GM06990 (cell line): ENCODE results near the gene GRHL1.
"Not testable (repeated sequence)": the region's sequence is repeated elsewhere in the genome, so short reads cannot be mapped to it uniquely, and the experiment has no call there.

Source experiments
- DNase-seq: peaks from one replicate; pipeline ENCODE4 v3.0.0-alpha.2; 2011; ENCODE audit not compliant: insufficient read length; ENCODE audit errors: extremely low read depth
- H3K27me3 ChIP-seq: replicated peaks from 2 replicates; pipeline ENCODE4 v1.6.0; 2011; ENCODE audit warnings: low read length; ENCODE audit not compliant: control insufficient read depth, insufficient read depth
- H3K36me3 ChIP-seq: 2 replicates; pipeline ENCODE4 v1.5.1; 2011; ENCODE audit warnings: low read length; ENCODE audit not compliant: control insufficient read depth, insufficient read depth
- H3K4me3 ChIP-seq: replicated peaks from 2 replicates; pipeline ENCODE4 v1.5.1; 2011; ENCODE audit warnings: low read depth, mild to moderate bottlenecking, control low read depth, low read length
- CTCF ChIP-seq: IDR thresholded peaks from 2 replicates; pipeline ENCODE4 v1.5.1; 2011; ENCODE audit warnings: low read length, control low read depth, mild to moderate bottlenecking, inconsistent platforms; ENCODE audit not compliant: insufficient read depth, poor library complexity, severe bottlenecking

GRHL1 gene

DNA sequence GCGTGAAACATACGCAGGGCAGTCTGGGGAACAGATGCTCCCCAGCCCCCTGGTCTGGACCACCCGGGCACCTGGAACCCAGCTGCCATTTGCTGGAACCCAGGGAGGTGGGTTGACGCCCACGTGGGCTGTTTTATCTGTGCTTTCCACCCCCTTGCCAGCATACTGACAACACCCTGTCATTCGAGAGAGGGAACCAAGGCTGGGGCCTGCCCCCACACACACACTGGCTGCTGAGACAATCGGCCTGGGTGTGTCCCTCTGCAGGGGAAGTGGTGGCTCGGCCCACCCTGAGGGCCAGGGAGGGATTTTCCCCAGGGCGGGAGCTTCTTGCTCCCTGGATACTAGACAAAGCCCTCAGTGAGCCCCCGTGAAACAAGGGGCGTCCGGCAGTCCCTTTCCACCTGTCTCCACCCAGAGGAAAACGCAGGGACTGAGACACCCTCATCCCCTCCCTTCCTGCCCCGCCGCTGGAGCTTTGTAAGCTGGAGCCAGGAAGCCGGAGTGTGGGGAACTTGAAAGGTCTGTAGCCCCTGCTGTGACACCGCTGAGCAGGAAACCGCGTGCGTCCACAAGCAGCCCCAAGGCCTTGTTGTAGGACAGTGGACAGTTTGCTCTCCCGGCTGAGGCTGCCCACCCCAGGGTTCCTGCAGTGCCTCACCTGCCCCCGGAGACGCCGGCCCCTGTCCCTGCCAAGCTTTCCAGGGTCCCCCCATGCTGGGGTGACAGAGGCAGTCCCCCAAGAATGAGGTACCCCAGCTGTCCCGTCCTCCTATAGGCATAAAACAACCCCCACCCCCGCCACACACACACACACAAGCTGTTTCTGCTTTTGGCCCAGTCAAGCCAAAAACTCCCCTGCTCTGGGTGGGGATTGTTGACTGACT is 77.7 kb downstream of the GRHL1 start:
- H3K27me3 ChIP-seq: no peaks in the 10 kb centered on the region
- DNase-seq: peak; percentile 50
- no peak for TF ChIP-seq CTCF
- H3K4me3 ChIP-seq: no peak overlapping the region; the same call in 1 of the 2 replicates
- no peaks in the 10 kb centered on the region for H3K36me3 ChIP-seq

DNA sequence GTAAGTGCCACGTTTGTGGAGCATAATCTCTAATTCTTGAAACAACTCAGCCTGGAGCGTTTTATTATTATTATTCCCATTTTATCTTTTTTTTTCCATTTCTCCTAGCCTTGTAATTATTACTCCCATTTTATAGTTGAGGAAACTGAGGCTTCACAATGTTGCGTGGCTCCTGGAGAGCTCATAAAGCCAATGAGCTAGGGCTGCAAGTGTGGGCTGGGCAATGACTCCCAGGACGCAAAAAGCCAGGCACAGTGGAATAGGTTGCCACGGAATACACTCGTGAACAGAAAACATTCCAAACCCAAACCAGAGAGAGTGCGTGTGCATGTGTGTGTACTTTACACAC is 78.4 kb downstream of the GRHL1 start:
- H3K4me3 ChIP-seq: no peak overlapping the region
- DNase-seq: no peak
- H3K27me3 ChIP-seq: no peaks in the 10 kb centered on the region
- TF ChIP-seq CTCF: no peak
- no peaks in the 10 kb centered on the region for H3K36me3 ChIP-seq

DNA sequence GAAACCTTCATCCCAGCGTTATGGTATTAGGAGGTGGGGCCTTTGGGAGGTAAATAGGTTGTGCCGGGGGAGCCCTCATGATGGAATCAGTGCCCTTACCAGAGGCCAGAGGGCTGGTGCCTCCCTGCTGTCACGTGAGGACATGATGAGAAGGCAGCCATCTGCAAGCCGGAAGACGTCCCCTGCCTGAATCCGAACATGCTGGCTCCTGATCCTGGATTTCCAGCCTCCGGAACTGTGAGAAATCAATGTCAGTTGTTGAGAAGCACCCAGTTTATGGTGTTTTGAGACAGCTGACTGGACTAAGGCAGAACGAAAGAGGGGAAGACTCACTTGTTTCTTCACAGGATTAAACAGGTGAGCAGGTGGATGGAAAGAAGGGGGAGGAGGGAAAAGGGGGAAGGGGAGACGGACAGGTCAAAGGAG is 78.8 kb downstream of the GRHL1 start:
- TF ChIP-seq CTCF: no peak
- H3K4me3 ChIP-seq: no peak overlapping the region
- no peaks in the 10 kb centered on the region for H3K27me3 ChIP-seq
- no peak for DNase-seq
- H3K36me3 ChIP-seq: no peaks in the 10 kb centered on the region

DNA sequence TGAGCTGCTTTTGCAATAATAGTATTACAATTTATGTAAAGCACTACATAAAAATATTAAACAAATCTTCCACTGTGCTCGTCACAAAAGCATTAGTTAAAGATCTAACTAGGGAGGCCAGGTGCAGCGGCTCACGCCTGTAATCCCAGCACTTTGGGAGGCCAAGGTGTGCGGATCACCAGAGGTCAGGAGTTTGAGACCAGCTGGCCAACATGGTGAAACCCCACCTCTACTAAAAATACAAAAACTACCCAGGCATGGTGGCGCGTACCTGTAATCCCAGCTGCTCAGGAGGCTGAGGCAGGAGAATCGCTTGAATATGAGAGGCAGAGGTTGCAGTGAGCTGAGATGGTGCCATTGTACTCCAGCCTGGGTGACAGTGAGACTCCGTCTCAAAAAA is 79.3 kb downstream of the GRHL1 start:
- not testable (repeated sequence) for DNase-seq, H3K4me3 ChIP-seq, H3K36me3 ChIP-seq, H3K27me3 ChIP-seq

GRCh38 chr2:10031886-10032745 is 80.6 kb downstream of the GRHL1 start:
- Histone ChIP-seq H3K36me3 (no peaks in the 10 kb centered on the region), H3K4me3 (no peak overlapping the region), H3K27me3 (no peaks in the 10 kb centered on the region)
- TF ChIP-seq CTCF: no peak
- no peak for DNase-seq

GRCh38 chr2:10032746-10033105 is 81.2 kb downstream of the GRHL1 start:
- Histone ChIP-seq H3K36me3 (no peaks in the 10 kb centered on the region), H3K27me3 (no peaks in the 10 kb centered on the region), H3K4me3 (no peak overlapping the region)
- TF ChIP-seq CTCF: no peak
- no peak for DNase-seq
